K562 (cell line): ENCODE results near the gene PLD6. TPM values are rescaled to one million over a fixed set of nuclear protein-coding genes. Genes with fewer than 3 reads are reported as not detected.

Source experiments
- CBX8 ChIP-seq: fragments of 200-600 bp; sonication (generic); IDR thresholded peaks from 2 replicates; pipeline ENCODE4 v1.6.1; 2012; ENCODE audit warnings: borderline replicate concordance, mixed run types, low read depth, mild to moderate bottlenecking, moderate library complexity, mixed read lengths, low read length, control low read depth, inconsistent platforms; ENCODE audit not compliant: poor library complexity, severe bottlenecking; ENCODE audit errors: extremely low read depth
- CHCHD3 ChIP-seq: fragments of 250-450 bp; sonication (Bioruptor Pico); IDR thresholded peaks from 2 replicates; pipeline ENCODE4 v2.1.2; 2022; ENCODE audit warnings: mild to moderate bottlenecking
- CLOCK ChIP-seq: fragments of 250-450 bp; sonication (Bioruptor Pico); IDR thresholded peaks from 2 replicates; pipeline ENCODE4 v1.4.0; 2020; ENCODE audit warnings: mild to moderate bottlenecking, moderate library complexity, borderline replicate concordance
- CREB5 ChIP-seq: fragments of 250-450 bp; sonication (Bioruptor Pico); IDR thresholded peaks from 2 replicates; pipeline ENCODE4 v1.5.0; 2020; ENCODE audit warnings: mild to moderate bottlenecking
- FOXK2 ChIP-seq, 2 experiments: fragments of 450-650 bp; IDR thresholded peaks in 1 of 2; conservative IDR thresholded peaks in 1 of 2; 2 replicates each; pipeline ENCODE4 v1.6.1; 2016; ENCODE audit warnings: low read depth in 2 of 2, mild to moderate bottlenecking in 1 of 2
- GTF2A2 ChIP-seq: IDR thresholded peaks from 2 replicates; pipeline ENCODE4 v1.6.1; 2016; ENCODE audit warnings: mild to moderate bottlenecking, missing genetic modification characterization, missing compliant biosample characterization
- ILK ChIP-seq: fragments of 450-650 bp; IDR thresholded peaks from 2 replicates; pipeline ENCODE4 v1.6.1; 2016; ENCODE audit warnings: missing genetic modification characterization, low read depth, mild to moderate bottlenecking, missing compliant biosample characterization, moderate library complexity, borderline replicate concordance
- IRF1 ChIP-seq: sonication (generic); formaldehyde crosslinking; IDR thresholded peaks from 2 replicates; pipeline ENCODE4 v1.8.0; 2022; ENCODE audit warnings: missing genetic modification reagents, mild to moderate bottlenecking, borderline replicate concordance
- MTF1 ChIP-seq: fragments of 250-450 bp; sonication (Bioruptor Pico); IDR thresholded peaks from 2 replicates; pipeline ENCODE4 v1.9.0; 2021; ENCODE audit warnings: moderate library complexity, mild to moderate bottlenecking, inconsistent platforms, borderline replicate concordance
- POLR2H ChIP-seq: IDR thresholded peaks from 2 replicates; pipeline ENCODE4 v1.6.1; 2016; ENCODE audit warnings: missing genetic modification characterization, low read depth, mild to moderate bottlenecking, control low read depth, missing compliant biosample characterization, moderate library complexity
- RFX7 ChIP-seq: fragments of 250-450 bp; sonication (Bioruptor Pico); IDR thresholded peaks from 2 replicates; pipeline ENCODE4 v1.5.1; 2021; ENCODE audit warnings: mild to moderate bottlenecking
- ZBTB9 ChIP-seq: fragments of 450-650 bp; formaldehyde crosslinking; IDR thresholded peaks from 2 replicates; pipeline ENCODE4 v1.4.0; 2020; ENCODE audit warnings: mild to moderate bottlenecking, moderate library complexity
- ZNF143 ChIP-seq: sonication (generic); formaldehyde crosslinking; IDR thresholded peaks from 2 replicates; pipeline ENCODE4 v1.9.0; 2022; ENCODE audit warnings: mild to moderate bottlenecking, missing genetic modification reagents
- ZNF592 ChIP-seq: fragments of 450-650 bp; IDR thresholded peaks from 2 replicates; pipeline ENCODE4 v1.6.1; 2017; ENCODE audit warnings: antibody characterized with exemption, mild to moderate bottlenecking
- polyA plus RNA-seq, 8 experiments: library from polyadenylated mRNA; depleted of rRNA in 4 of 8; stranded (reverse) in 5 of 8; unstranded in 3 of 8; fragments of >200 nt; fragmentation: Nextera tagmentation in 2 of 8; fragmentation: Illumina TruSeq in 1 of 8; extraction: Ambion mirVana in 2 of 8; extraction: Trizol in 1 of 8; gene quantifications; 2 replicates each; pipeline versions ENCODE4 v1.2.1 to v1.2.3, GENCODE V29; 2011 to 2014; ENCODE audit warnings: inconsistent platforms in 1 of 8, missing spikeins in 1 of 8
- total RNA-seq, 7 experiments: library from RNA; depleted of rRNA in 6 of 7; stranded (reverse); fragments of >200 nt in 6 of 7; fragmentation: Illumina TruSeq in 2 of 7; extraction: Trizol in 2 of 7; gene quantifications; 2 replicates each; pipeline versions ENCODE4 v1.2.1 to v1.2.3, GENCODE V29; 2011 to 2021; ENCODE audit warnings: low replicate concordance in 1 of 7

PLD6 gene
- total and polyA plus RNA-seq, 9 of the 15 experiments (the other 6 are each of a cell fraction or from before 2014, with no cell fraction given) = 3.6 to 15.6 (median 10.0) TPM

- TF ChIP-seq CLOCK (CRISPR knock-in tag) (no peak), CREB5 (no peak), FOXK2 (conservative IDR thresholded peaks at IDR 0.05 in 1 of 2, IDR thresholded peaks at IDR 0.05 in 1 of 2; ENCODE audit: low read depth in 2 of 2) (peak in 1 of 2 experiments; percentile 100; a peak in 2 of 4 replicates), ZNF143 (CRISPR knock-in tag) (no peak), CHCHD3 (no peak), POLR2H (tag) (peak; percentile 60; the same call in 1 of the 2 replicates), ILK (tag) (no peak), IRF1 (CRISPR knock-in tag) (no peak), ZBTB9 (no peak), ZNF592 (no peak), RFX7 (no peak), GTF2A2 (tag) (no peak), CBX8 (no peak), MTF1 (CRISPR knock-in tag) (no peak)
These were observed 31.1 kb upstream of the PLD6 start, which contains the start of gene FLCN (continued) for GRCh38 chr17:17237026-17237799.
